UCSD-AML1 (cell line): ENCODE results near the gene NHEJ1.

Experiments
- DNase-seq: peaks from one replicate; lab custom pipeline; 2025; ENCODE audit not compliant: unreplicated experiment; lab: John Stamatoyannopoulos, UW

NHEJ1 gene

GRCh38 chr2:219168526-219168925 is 7.9 kb upstream of the NHEJ1 start:
- no peak for DNase-seq

DNA sequence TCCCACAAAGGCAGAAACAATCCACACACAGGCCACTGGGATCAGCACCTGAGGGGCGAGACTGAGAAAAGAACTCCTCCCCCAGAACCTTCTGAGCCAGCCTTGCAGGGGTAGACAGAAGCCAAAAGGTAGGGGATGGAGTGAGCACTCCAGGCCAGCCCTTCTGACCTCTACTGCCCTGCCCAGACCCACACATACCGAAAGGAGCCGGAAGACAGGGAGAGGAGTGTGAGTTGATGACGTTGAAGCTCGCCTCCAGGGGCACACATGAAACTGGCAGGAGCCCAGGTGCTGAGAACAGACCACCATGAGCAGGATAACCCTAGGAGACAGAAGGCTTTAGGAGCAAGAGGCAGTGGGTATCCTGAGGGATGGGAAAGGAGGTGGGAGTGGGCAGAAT is 7.4 kb upstream of the NHEJ1 start:
- no peak for DNase-seq

DNA sequence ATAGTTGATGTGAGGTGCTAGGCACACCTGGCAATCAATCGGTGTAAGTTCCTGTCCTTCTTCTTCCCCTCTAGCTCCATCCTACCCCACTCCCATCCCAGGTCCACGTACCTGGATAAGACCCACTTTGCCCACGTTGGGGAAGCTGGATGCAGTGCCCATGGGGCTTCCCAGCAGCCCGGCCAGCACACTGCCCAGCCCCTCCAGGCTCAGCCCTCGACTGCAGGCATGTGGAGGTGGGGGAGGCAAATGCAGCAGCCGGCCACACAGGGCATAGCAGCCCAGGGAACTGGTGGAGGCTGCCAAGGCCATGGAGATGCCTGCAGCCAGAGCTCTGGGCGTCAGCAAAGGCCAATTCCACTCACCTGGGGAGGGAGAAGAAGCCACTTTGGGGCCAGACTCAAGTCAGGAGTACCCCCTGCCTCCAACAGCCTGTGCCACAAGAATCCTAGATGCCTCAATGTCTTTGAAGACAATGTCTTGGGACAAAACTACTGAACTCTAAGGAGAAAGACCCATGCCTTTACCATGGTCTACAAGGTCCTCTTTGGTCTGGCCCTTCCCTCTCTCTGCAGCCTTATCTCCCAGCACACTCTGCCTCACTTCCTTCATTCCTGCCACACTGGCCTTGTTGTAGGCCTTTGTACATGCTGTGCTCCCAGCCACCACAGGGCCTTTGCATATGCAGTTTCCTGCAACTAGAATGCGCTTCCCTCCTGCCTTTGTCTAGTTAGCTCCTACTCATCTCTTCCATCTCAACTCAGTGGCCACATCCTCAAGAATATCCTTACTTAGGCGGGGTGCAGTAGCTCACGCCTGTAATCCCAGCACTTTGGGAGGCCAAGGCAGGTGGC is 4.7 kb upstream of the NHEJ1 start:
- no peak for DNase-seq

DNA sequence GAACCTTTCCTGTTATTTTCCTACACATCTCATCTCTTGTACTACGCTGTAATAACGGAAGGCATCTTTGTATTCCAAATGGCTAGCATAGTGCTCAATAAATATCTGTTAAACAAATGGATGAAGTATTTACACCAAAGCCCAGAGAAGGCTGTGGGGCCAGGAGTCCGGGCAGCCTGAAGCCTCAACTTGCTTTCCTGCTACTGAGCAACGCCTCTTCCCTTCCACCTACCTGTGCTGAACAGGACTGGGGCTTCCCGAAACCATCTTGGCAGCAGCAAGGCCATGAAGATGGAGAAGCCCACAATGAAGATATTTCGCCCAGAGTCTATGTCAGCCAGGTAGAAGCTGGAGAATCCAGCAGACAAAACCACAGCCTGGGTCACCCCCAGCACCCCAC is 2.5 kb upstream of the NHEJ1 start:
- DNase-seq, result no peak

DNA sequence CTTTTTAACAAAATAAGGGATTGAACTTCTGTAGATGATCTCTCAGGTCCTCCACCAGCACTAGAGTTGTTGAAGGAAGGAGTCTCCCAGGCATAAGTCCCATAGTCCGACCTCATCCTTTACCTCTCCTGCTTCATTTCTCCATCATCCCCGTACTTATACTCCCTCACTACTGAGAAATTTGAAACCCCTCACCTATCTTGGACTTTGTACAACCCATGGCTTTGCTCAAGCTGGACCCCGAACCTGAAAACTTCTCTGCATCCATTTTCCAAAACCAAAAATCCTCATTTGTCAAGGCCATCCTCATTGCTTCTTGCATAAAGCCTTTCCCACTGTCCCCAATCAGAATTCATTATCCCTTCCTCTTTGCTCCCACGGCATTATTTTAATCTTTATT is 482 bp upstream of the NHEJ1 start:
- no peak for DNase-seq

DNA sequence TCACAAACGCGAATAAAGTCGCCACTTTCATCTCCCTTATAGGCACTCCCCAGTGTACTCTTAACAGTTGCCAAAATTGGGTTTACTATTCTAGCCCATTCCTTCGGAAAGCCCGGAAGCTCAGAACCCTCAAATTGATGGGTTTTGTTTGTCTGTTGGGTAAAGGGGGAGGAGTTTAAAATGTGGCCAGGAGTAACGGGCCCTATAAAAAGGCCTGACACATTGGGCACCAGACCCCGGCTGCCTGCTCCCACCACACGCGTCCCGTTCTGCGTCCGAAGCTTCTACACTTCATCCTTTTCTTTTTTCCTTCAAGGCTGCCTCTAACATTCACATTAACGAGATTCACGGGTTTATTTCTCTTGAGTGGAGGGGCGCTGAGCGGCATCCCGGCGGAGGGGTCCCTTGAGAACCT is 837 bp downstream of the NHEJ1 start:
- DNase-seq, result no peak

DNA sequence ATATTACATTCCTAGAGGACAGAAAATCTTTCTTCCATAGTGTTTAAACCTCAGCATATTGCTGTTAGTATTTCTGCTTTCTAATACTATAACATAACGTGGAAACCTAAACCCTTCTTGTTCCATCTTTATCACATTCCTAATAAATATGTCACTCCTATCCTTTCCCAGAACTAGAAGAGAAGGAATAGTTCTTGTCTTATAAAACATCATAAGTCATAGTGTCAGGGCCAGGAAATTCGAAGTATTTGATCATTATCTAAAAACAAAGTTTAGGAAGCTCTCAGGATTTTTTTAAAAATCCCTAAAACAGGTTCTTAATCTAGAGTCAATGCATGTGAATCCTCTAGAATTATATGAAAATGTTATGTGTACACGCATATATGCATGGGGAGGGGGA is 2.0 kb downstream of the NHEJ1 start:
- no peak for DNase-seq

DNA sequence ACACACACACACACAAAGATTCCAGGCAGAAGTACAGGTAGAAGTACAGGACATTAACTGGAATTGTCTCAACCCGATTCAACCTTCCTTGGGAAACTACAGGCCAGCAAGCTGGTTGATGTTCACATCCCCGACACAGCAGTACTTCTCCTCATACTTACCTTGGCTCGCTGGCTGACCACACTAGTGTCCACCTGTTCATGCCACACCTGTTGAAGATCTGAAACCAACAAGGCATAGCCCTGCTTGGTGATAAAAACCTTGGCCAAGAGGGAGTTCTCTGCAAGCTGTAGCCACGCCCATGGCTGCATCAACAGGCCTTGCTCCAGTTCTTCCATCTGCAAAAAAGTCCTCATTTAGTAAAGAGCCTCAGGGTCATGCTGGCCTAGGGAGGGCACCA is 2.6 kb downstream of the NHEJ1 start:
- no peak for DNase-seq

GRCh38 chr2:219157396-219157795 is 3.2 kb downstream of the NHEJ1 start:
- DNase-seq, result no peak

- DNase-seq, result no peak
Measured at GRCh38 chr2:219155054-219155644, 5.5 kb downstream of the NHEJ1 start.

DNA sequence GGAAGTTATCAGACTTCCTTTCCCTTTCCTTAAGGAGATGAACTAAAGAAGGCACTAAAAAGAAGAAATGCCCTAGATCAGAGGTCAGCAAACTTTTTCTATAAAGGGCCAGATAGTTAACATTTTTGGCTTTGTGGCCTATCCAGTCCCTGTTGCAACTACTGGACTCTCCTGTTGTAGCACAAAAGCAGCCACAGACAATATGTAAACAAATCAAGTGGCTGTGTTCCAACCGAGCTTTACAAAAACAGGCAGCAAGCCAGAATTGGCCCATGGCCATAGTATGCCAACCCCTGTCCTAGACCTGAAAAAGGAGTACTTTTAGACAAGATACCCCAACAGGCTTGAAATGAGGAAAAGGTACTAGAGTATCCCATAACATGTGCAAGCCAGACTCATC is 10.9 kb downstream of the NHEJ1 start:
- no peak for DNase-seq

DNA sequence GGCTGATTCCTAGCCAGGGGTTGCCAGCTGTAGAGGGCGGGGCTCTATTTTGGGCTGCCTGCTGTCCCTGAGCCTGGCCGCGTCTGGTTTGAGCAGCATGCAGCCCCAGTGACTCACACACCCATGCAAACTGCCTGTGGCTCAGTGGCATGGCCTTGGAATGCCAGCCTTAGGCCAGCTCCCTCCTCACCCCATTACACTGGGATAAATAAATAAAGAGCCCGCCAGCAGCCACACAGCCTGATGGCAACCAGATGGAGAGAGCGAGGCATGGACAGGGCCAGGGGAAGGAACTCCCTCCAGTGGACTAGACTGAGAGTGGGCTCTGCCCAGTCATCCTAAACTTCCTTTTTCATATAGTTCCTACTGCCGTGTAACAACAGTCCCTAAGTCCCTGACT is 18.3 kb downstream of the NHEJ1 start:
- no peak for DNase-seq

- no peak for DNase-seq
Measured at GRCh38 chr2:219140722-219141121, 19.9 kb downstream of the NHEJ1 start.

DNA sequence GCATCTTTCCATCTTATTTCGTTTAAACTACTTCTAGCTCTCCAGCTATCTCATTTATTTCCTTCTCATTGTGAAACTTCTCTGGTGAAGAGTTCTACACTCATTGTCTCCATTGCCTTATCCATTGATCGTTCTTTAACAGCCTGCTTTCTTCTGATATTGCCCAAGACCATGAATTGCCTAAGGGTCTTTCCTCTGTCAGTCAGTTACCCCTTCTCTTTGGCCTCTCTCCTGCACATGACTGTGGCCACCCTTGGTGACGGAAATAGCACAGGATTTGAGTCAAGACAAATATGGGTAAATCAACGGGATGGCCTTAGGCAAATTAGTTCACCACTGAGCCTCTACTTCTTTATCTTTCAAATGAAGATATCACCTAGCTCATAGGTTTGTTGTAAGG is 26.6 kb downstream of the NHEJ1 start:
- DNase-seq, result no peak

DNA sequence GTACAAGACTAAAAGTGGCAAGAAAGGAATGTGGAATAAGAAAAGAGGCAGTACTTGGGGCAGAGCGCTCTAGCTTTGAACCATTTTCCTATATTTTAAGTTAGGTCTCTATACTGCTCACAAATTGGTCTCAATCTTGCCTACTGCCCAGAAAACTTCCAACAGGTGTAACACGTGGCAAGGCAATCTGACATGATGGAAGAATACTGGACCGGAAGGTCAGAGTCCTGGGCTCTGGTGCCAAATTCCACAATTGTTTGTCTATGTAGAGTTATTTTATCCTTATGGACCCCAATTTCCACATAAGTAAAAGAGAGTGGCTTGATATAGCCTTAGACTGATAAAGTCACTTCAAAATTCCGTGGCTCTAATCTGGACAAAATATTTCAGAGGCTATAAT is 28.9 kb downstream of the NHEJ1 start:
- no peak for DNase-seq

GRCh38 chr2:219131327-219131726 is 29.3 kb downstream of the NHEJ1 start:
- no peak for DNase-seq

- no peak for DNase-seq
Measured at GRCh38 chr2:219129589-219129988, 31.0 kb downstream of the NHEJ1 start.

- DNase-seq, result peak; percentile 23
Measured at GRCh38 chr2:219128396-219128795, 32.2 kb downstream of the NHEJ1 start.

DNA sequence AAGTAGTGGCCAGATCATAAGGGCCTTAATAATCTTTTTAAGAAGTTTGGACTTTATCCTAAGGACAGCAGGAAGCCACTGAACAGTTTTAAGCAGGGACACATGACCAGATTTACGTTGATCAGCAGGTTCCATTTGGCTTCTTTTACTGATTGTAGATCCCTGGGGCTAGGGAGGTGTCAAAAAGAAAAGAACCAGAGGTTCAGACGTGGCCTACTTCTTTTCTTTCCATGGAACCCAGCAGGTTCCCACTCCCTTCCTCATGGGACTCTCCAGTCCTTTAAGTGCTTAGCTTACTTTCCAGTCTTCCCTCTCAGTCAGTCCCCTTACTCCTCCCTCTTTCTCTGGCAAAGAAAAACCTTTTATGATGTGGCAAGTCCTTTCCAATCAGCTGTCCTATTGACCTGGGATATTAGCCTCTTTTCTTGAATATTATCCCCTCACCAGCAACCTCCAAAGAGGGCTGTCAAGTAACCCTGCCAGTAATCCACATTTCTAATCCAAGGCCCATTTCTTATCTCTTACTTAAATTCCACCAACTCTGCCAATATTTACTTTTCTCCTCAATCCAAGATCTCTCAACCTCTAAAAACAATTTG is 33.5 kb downstream of the NHEJ1 start:
- DNase-seq, result no peak

DNA sequence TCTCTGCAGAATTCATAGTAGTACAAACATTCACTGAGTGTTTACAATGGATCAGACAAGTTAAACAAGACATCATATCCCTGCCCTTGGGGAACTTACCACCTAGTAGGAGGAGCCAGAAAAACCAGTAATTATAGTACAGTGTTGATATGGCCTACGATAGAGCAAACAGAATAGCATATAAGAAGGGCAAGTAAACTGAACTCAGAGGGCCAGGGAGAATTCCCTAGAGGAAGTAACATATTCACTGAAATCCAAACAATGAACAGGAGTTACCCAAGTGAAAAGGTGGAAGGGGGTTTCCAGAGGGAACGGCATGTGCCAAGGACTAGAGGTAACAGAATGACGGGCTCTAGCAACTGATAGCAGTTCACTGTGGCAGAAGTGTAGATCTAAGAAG is 34.1 kb downstream of the NHEJ1 start:
- no peak for DNase-seq

GRCh38 chr2:219125886-219126270 is 34.7 kb downstream of the NHEJ1 start:
- DNase-seq, result no peak

DNA sequence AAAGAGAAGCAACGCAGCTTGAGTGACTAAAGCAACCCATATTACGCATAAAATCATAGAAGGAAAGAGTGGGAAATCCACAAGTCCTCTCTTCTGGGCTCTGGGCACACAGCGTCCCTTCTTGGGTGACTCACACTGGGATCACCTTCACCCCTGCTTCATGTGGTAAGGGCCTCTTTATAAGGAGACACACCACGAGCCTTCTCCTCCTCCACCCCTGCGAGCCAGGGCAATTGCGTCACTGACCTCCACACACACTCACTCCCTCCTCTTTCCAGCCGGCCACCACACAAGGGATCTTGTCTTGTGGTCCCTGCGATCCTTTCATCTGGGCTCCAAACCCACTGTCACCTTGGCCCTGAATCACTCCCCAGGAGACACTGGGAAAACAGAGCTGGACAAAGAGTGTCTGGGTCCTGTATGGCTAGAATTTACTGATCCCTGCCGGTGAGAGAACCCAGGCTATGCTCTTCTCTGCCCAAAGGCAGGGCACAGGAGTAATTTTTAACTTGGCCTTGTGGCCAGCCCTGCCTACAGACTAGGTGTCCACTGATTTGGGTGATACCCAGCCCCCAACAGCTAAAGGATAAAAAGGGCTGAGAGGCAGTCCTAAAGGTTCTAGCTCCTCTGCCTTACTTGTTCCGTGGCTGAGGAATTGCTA is 35.3 kb downstream of the NHEJ1 start:
- peak; percentile 21 for DNase-seq
